Placental pericyte (primary cell): ENCODE measurements around the gene RNF44. TPM values are rescaled to one million over a fixed set of nuclear protein-coding genes. Genes with fewer than 3 reads are reported as not detected.

Source experiments
- small RNA-seq: library from RNA; depleted of rRNA; stranded (forward); fragments of <200 nt; gene quantifications from one replicate; pipeline ENCODE3, GENCODE V24; 2012; ENCODE audit warnings: low replicate concordance
- total RNA-seq: library from RNA; depleted of rRNA; stranded (reverse); fragments of >200 nt; gene quantifications from 2 replicates; pipeline ENCODE4 v1.2.3, GENCODE V29; 2012

RNF44 gene
- total RNA-seq = 6.1 and 6.9 TPM in 2 replicates

GRCh38 chr5:176536902-176537553, at the start of gene RNF44:
RNF44 (minus strand) TSS chr5:176537402; CDS start chr5:176532472, 4,930 bp downstream.

GRCh38 chr5:176548967-176549444, 11.8 kb upstream of the RNF44 start, which contains the start of gene CDHR2:
CDHR2 (plus strand) TSS chr5:176549342; CDS start chr5:176565353, 16,011 bp downstream.

Small RNAs within 50 kb of the gene (small RNA-seq; reads per million reads assigned to genes)
- gene RF00019 (not detected), gene RN7SL684P (not detected)

Other genes starting within 250 kb of the RNF44 start
- gene KIAA1191, start 175.6 kb downstream of the RNF44 start, total RNA-seq = 72.9 and 126 TPM in 2 replicates
- 9.4 and 11.6 TPM in 2 replicates for gene ARL10, start 171.9 kb downstream of the RNF44 start, total RNA-seq
- 15.9 and 19.5 TPM in 2 replicates for gene NOP16, start 148.8 kb downstream of the RNF44 start, total RNA-seq
- gene HIGD2A, start 148.7 kb downstream of the RNF44 start, total RNA-seq = 29.6 and 39.8 TPM in 2 replicates
- 77.5 and 102 TPM in 2 replicates for gene CLTB, start 120.9 kb downstream of the RNF44 start, total RNA-seq
- 48.1 and 49.2 TPM in 2 replicates for gene FAF2, start 89.0 kb downstream of the RNF44 start, total RNA-seq
- not detected in 2 replicates for gene CDHR2, start 11.9 kb upstream of the RNF44 start, total RNA-seq
- gene GPRIN1, start 72.8 kb upstream of the RNF44 start, total RNA-seq = 1.8 and 11.9 TPM in 2 replicates
- 0.14 TPM in 1 of 2 replicates, not detected in the other for gene SNCB, start 93.1 kb upstream of the RNF44 start, total RNA-seq
- not detected in 2 replicates for gene EIF4E1B, start 93.3 kb upstream of the RNF44 start, total RNA-seq
- gene TSPAN17, start 110.1 kb upstream of the RNF44 start, total RNA-seq = 36.8 and 42.1 TPM in 2 replicates